Keratinocyte (primary cell): ENCODE measurements around the gene SRPK2. TPM values are rescaled to one million over a fixed set of nuclear protein-coding genes. Genes with fewer than 3 reads are reported as not detected.

Experiments used
- DNase-seq: peaks from one replicate; pipeline ENCODE4 v3.0.0-alpha.2; 2011; ENCODE audit warnings: low read depth, missing footprints, low spot score
- FAIRE-seq: peaks from 2 replicates; lab custom pipeline; 2011; peaks lifted over from hg19 to GRCh38; lab: Jason Lieb, UNC
- H2AFZ ChIP-seq: 2 replicates; pipeline ENCODE4 v1.6.0; 2012; ENCODE audit warnings: low read length, control low read depth, inconsistent platforms; ENCODE audit not compliant: control insufficient read depth
- H3K27ac ChIP-seq: 2 replicates; pipeline ENCODE4 v1.5.1; 2011; ENCODE audit warnings: low read length; ENCODE audit not compliant: control insufficient read depth, insufficient read depth
- H3K27me3 ChIP-seq: 3 replicates; pipeline ENCODE4 v1.6.0; 2011; ENCODE audit warnings: low read length; ENCODE audit not compliant: control insufficient read depth, insufficient read depth; ENCODE audit errors: extremely low read depth
- H3K36me3 ChIP-seq, 2 experiments: 2 replicates in 1 of 2; 3 replicates in 1 of 2; pipeline ENCODE4 v1.5.1; 2011; ENCODE audit warnings: low read length in 2 of 2, mild to moderate bottlenecking in 1 of 2; ENCODE audit not compliant: control insufficient read depth in 2 of 2, insufficient read depth in 2 of 2; ENCODE audit errors: extremely low read depth in 1 of 2
- H3K4me1 ChIP-seq: 3 replicates; pipeline ENCODE4 v1.5.1; 2011; ENCODE audit warnings: low read length; ENCODE audit not compliant: control insufficient read depth, insufficient read depth; ENCODE audit errors: extremely low read depth
- H3K4me2 ChIP-seq: 3 replicates; pipeline ENCODE4 v1.6.0; 2011; ENCODE audit warnings: low read depth, low read length; ENCODE audit not compliant: control insufficient read depth, insufficient read depth; ENCODE audit errors: extremely low read depth
- H3K4me3 ChIP-seq, 3 experiments: fragments of 200-600 bp in 1 of 3; sonication (generic) in 1 of 3; 2 replicates in 2 of 3; 3 replicates in 1 of 3; pipeline ENCODE4 v1.5.1; 2011 to 2016; ENCODE audit warnings: low read length in 3 of 3, mild to moderate bottlenecking in 3 of 3, control low read depth in 2 of 3, inconsistent platforms in 1 of 3, low read depth in 1 of 3, mixed read lengths in 1 of 3, mixed run types in 1 of 3, moderate library complexity in 1 of 3; ENCODE audit not compliant: control insufficient read depth in 2 of 3, insufficient read depth in 2 of 3; ENCODE audit errors: extremely low read depth in 1 of 3
- H3K79me2 ChIP-seq: 2 replicates; pipeline ENCODE4 v1.6.0; 2012; ENCODE audit warnings: low read length; ENCODE audit not compliant: control insufficient read depth, insufficient read depth
- H3K9ac ChIP-seq: 3 replicates; pipeline ENCODE4 v1.6.0; 2011; ENCODE audit warnings: low read length; ENCODE audit not compliant: control insufficient read depth, insufficient read depth; ENCODE audit errors: extremely low read depth
- H3K9me1 ChIP-seq: 3 replicates; pipeline ENCODE4 v1.6.0; 2011; ENCODE audit warnings: low read length; ENCODE audit not compliant: control insufficient read depth, insufficient read depth; ENCODE audit errors: extremely low read depth
- H3K9me3 ChIP-seq: 2 replicates; pipeline ENCODE4 v1.5.1; 2012; ENCODE audit warnings: low read depth, low read length; ENCODE audit not compliant: control insufficient read depth
- H4K20me1 ChIP-seq: 3 replicates; pipeline ENCODE4 v1.6.0; 2011; ENCODE audit warnings: low read length; ENCODE audit not compliant: control insufficient read depth, insufficient read depth; ENCODE audit errors: extremely low read depth
- CTCF ChIP-seq, 3 experiments: IDR thresholded peaks in 1 of 3; conservative IDR thresholded peaks in 1 of 3; optimal IDR thresholded peaks in 1 of 3; 2 replicates in 2 of 3; 3 replicates in 1 of 3; pipeline versions ENCODE3 to v1.5.1; 2011; ENCODE audit warnings: low read length in 3 of 3, mild to moderate bottlenecking in 3 of 3, moderate library complexity in 2 of 3, control low read depth in 1 of 3, inconsistent platforms in 1 of 3; ENCODE audit not compliant: insufficient read depth in 2 of 3; ENCODE audit errors: extremely low read depth in 1 of 3
- EZH2 ChIP-seq: IDR thresholded peaks from one replicate; pipeline ENCODE4 v1.6.1; 2012; ENCODE audit warnings: inconsistent platforms, mild to moderate bottlenecking, low read length, moderate library complexity
- dilution Hi-C: fragments of 300-500 bp; cut with MboI; formaldehyde crosslinking; loops from one replicate; pipeline ENCODE4 v1.7.0; 2020; ENCODE audit warnings: low sequenced_read_pairs; ENCODE audit not compliant: extremely low pct_ligation_motif_present
- polyA plus RNA-seq, 5 experiments: library from polyadenylated mRNA; depleted of rRNA in 3 of 5; stranded (reverse) in 3 of 5; stranded (forward) in 1 of 5; unstranded in 1 of 5; fragments of >200 nt; gene quantifications; 1 replicate in 1 of 5; 2 replicates in 3 of 5; 3 replicates in 1 of 5; pipeline versions ENCODE4 v1.2.1 to v1.2.3, GENCODE V29; 2011 to 2012; ENCODE audit warnings: missing spikeins in 2 of 5, low read depth in 1 of 5, low replicate concordance in 1 of 5

Gene SRPK2
- polyA plus RNA-seq, 1 donor (not counting 4 experiments of a cell fraction or from before 2014, with no cell fraction given), result 40.2 TPM

GRCh38 chr7:105224884-105225651 is 163.7 kb downstream of the SRPK2 start:
- Histone ChIP-seq H3K4me2 (peak overlapping the region; percentile 96), H3K27ac (peak overlapping the region; percentile 99), H3K9me3 (no peaks in the 10 kb centered on the region), H4K20me1 (no peaks in the 10 kb centered on the region), H3K4me3 (peak overlapping the region in 2 of 3 experiments; percentile 54 to 62), H3K9ac (peak overlapping the region; percentile 83), H2AFZ (no peak overlapping the region), H3K4me1 (peaks cover 50% of the 10 kb centered on the region), H3K9me1 (no peaks in the 10 kb centered on the region), H3K36me3 (no peaks in the 10 kb centered on the region), H3K79me2 (peaks cover 62% of the 10 kb centered on the region), H3K27me3 (no peaks in the 10 kb centered on the region)
- FAIRE-seq (peak; percentile 91), DNase-seq (peak; percentile 76)
- dilution Hi-C loops, result no loop called here
- TF ChIP-seq CTCF (optimal IDR thresholded peaks at IDR 0.05 in 1 of 3, IDR thresholded peaks at IDR 0.05 in 1 of 3, conservative IDR thresholded peaks at IDR 0.05 in 1 of 3; ENCODE audit: extremely low read depth in 1 of 3, insufficient read depth in 2 of 3, low read length in 3 of 3) (no peak), EZH2 (no peak)

GRCh38 chr7:105222953-105223352 is 165.8 kb downstream of the SRPK2 start:
- no peak for FAIRE-seq

More at GRCh38 chr7:105222953-105223352, 165.8 kb downstream of the SRPK2 start:
- H3K27me3 ChIP-seq, result no peaks in the 10 kb centered on the region
- H3K4me1 ChIP-seq, result peaks cover 49% of the 10 kb centered on the region
- no peak overlapping the region for H3K4me2 ChIP-seq
- H2AFZ ChIP-seq, result no peak overlapping the region
- no peaks in the 10 kb centered on the region for H3K9me1 ChIP-seq
- no peak for DNase-seq
- peak overlapping the region; percentile 41 for H3K27ac ChIP-seq
- TF ChIP-seq CTCF (optimal IDR thresholded peaks at IDR 0.05 in 1 of 3, IDR thresholded peaks at IDR 0.05 in 1 of 3, conservative IDR thresholded peaks at IDR 0.05 in 1 of 3; ENCODE audit: extremely low read depth in 1 of 3, insufficient read depth in 2 of 3, low read length in 3 of 3), result no peak
- no peak for TF ChIP-seq EZH2
- dilution Hi-C loops, result no loop called here
- no peaks in the 10 kb centered on the region for H3K9me3 ChIP-seq
- no peaks in the 10 kb centered on the region for H3K36me3 ChIP-seq
- no peak overlapping the region for H3K9ac ChIP-seq
- peaks cover 57% of the 10 kb centered on the region for H3K79me2 ChIP-seq
- H4K20me1 ChIP-seq, result no peaks in the 10 kb centered on the region
- no peak overlapping the region for H3K4me3 ChIP-seq
